Small intestine (tissue), 7 donors: ENCODE data around the gene NUDT9. TPM values are rescaled to one million over a fixed set of nuclear protein-coding genes. Genes with fewer than 3 reads are reported as not detected.
"Not testable (repeated sequence)": the region's sequence is repeated elsewhere in the genome, so short reads cannot be mapped to it uniquely, and the experiment has no call there.

Experiments
- DNase-seq, 2 donors: peaks; one replicate each; pipeline versions ENCODE4 v3.0.0 to v3.0.0-alpha.2; 2013
- FAIRE-seq: peaks from 2 replicates; lab custom pipeline; 2012; peaks lifted over from hg19 to GRCh38; lab: Jason Lieb, UNC
- H3K27ac ChIP-seq, 3 donors: one replicate each; pipeline ENCODE4 v1.5.1; 2013; ENCODE audit warnings: low read length in 2 of 3, mild to moderate bottlenecking in 2 of 3, control low read depth in 1 of 3, inconsistent platforms in 1 of 3, low read depth in 1 of 3, moderate library complexity in 1 of 3
- H3K27me3 ChIP-seq, 3 donors: one replicate each; pipeline ENCODE4 v1.6.1; 2013; ENCODE audit warnings: low read length in 3 of 3, inconsistent platforms in 1 of 3; ENCODE audit not compliant: control insufficient read depth in 3 of 3, insufficient read depth in 3 of 3
- H3K36me3 ChIP-seq, 3 donors: one replicate each; pipeline ENCODE4 v1.6.1; 2013; ENCODE audit warnings: low read length in 3 of 3, inconsistent platforms in 1 of 3, low read depth in 1 of 3, mild to moderate bottlenecking in 1 of 3, moderate library complexity in 1 of 3; ENCODE audit not compliant: control insufficient read depth in 3 of 3, insufficient read depth in 2 of 3
- H3K4me1 ChIP-seq, 3 donors: one replicate each; pipeline ENCODE4 v1.6.1; 2013; ENCODE audit warnings: low read length in 2 of 3, inconsistent platforms in 1 of 3, low read depth in 1 of 3, mild to moderate bottlenecking in 1 of 3, moderate library complexity in 1 of 3; ENCODE audit not compliant: control insufficient read depth in 3 of 3, insufficient read depth in 2 of 3
- H3K4me3 ChIP-seq, 3 donors: one replicate each; pipeline ENCODE4 v1.5.1; 2013; ENCODE audit warnings: low read length in 3 of 3, control low read depth in 1 of 3, inconsistent platforms in 1 of 3, low read depth in 1 of 3, mild to moderate bottlenecking in 1 of 3, moderate library complexity in 1 of 3
- H3K9me3 ChIP-seq, 2 donors: one replicate each; pipeline ENCODE4 v1.6.1; 2013; ENCODE audit warnings: low read depth in 1 of 2, low read length in 1 of 2; ENCODE audit not compliant: control insufficient read depth in 2 of 2, insufficient read depth in 1 of 2
- WGBS, 3 donors: extraction: QIAGEN DNeasy Blood & Tissue Kit; methylation state at CpG; one replicate each; pipeline ENCODE4 v1.1.7; 2013; 5-methylcytosine and 5-hydroxymethylcytosine counted together
- polyA plus RNA-seq, 4 donors: library from polyadenylated mRNA; stranded (reverse) in 3 of 4; unstranded in 1 of 4; fragments of 200-250 nt in 3 of 4; fragments of 120-200 nt in 1 of 4; gene quantifications; one replicate each; pipeline versions ENCODE4 v1.2.1 to v1.2.3, GENCODE V29; 2013
- donor health status: healthy with polysubstance abuse.
- donor health status: control.
- donor health status: control.
- donor health status: Bipolar disorder and iron deficiency.
- donor health status: healthy.

The NUDT9 gene
- polyA plus RNA-seq, 4 donors, result 62.7 to 89.0 (median 71.3) TPM

- H3K36me3 ChIP-seq, result peaks cover 0 to 15% (median 0%) of the 10 kb centered on the region in 3 donors
- no peaks in the 10 kb centered on the region for H3K27me3 ChIP-seq
- peak in 1 of 2 donors; percentile 90 for DNase-seq
- H3K9me3 ChIP-seq, result peaks cover 0 to 20% of the 10 kb centered on the region in 2 donors
- peaks cover 0 to 8% (median 3%) of the 10 kb centered on the region in 3 donors for H3K4me1 ChIP-seq
- no peak for FAIRE-seq
- H3K4me3 ChIP-seq, result peak overlapping the region in 1 of 3 donors; percentile 66
- WGBS, 3 donors, result 27 to 69% (median 62%) methylated on average over 3 of the region's 3 CpGs
- H3K27ac ChIP-seq, result peak overlapping the region; percentile 46 to 56 (median 52)
Measured at GRCh38 chr4:87387237-87387636, 35.1 kb upstream of the NUDT9 start.

- Histone ChIP-seq H3K27ac (peak overlapping the region in 2 of 3 donors; percentile 1 to 58), H3K36me3 (peaks cover 0 to 14% (median 0%) of the 10 kb centered on the region in 3 donors), H3K4me1 (peaks cover 0 to 8% (median under 1%) of the 10 kb centered on the region in 3 donors), H3K4me3 (peak overlapping the region; percentile 46 to 97 (median 66)), H3K27me3 (no peaks in the 10 kb centered on the region), H3K9me3 (peaks cover 0 to 16% of the 10 kb centered on the region in 2 donors)
- DNase-seq (peak in 1 of 2 donors; percentile 58), FAIRE-seq (no peak)
- WGBS, 3 donors, result 16 to 42% (median 28%) methylated on average over 3 of the region's 3 CpGs
Measured at GRCh38 chr4:87388901-87389300, 33.5 kb upstream of the NUDT9 start.

GRCh38 chr4:87390055-87390454 lies 32.3 kb upstream of the NUDT9 start:
- not testable (repeated sequence) for H3K27me3 ChIP-seq, H3K4me1 ChIP-seq, FAIRE-seq
- peak in 1 of 2 donors; percentile 45 for DNase-seq
- H3K4me3 ChIP-seq, result peak overlapping the region; percentile 46 to 97 (median 66)
- WGBS, 3 donors, result 11 to 48% (median 28%) methylated on average over 20 of the region's 20 CpGs
- H3K27ac ChIP-seq, result peak overlapping the region; percentile 67 to 100 (median 71)
- H3K36me3 ChIP-seq, result peaks cover 0 to 13% (median 0%) of the 10 kb centered on the region in 3 donors
- peaks cover 0 to 12% of the 10 kb centered on the region in 2 donors for H3K9me3 ChIP-seq

- Histone ChIP-seq H3K36me3 (peaks cover 0 to 11% (median 0%) of the 10 kb centered on the region in 3 donors), H3K9me3 (peaks cover 0 to 12% of the 10 kb centered on the region in 2 donors), H3K27me3 (no peaks in the 10 kb centered on the region), H3K4me1 (peaks cover 0 to 8% (median 0%) of the 10 kb centered on the region in 3 donors), H3K27ac (peak overlapping the region; percentile 79 to 100 (median 97)), H3K4me3 (peak overlapping the region; percentile 58 to 97 (median 66))
- FAIRE-seq (no peak), DNase-seq (no peak)
Measured at GRCh38 chr4:87390551-87390890, 31.9 kb upstream of the NUDT9 start.

GRCh38 chr4:87390891-87391575 lies 31.3 kb upstream of the NUDT9 start, which contains the start of gene HSD17B11:
Gene HSD17B11, minus strand, starts transcription at chr4:87391188. Its CDS starts 118 bp downstream, at chr4:87391070.
- Histone ChIP-seq H3K9me3 (peaks cover 0 to 12% of the 10 kb centered on the region in 2 donors), H3K36me3 (peaks cover 0 to 8% (median 0%) of the 10 kb centered on the region in 3 donors), H3K4me1 (peaks cover 0 to 8% (median 0%) of the 10 kb centered on the region in 3 donors), H3K27ac (peak within 1 kb of the TSS; percentile 79 to 100 (median 97)), H3K27me3 (no peaks in the 10 kb centered on the region), H3K4me3 (peak within 1 kb of the TSS; percentile 58 to 97 (median 66))
- no peak for FAIRE-seq
- peak; percentile 96 to 98 for DNase-seq
- 0 to 1% (median 0%) methylated on average over 32 of the region's 32 CpGs for WGBS, 3 donors

- peaks cover 0 to 4% (median 0%) of the 10 kb centered on the region in 3 donors for H3K36me3 ChIP-seq
- WGBS, 3 donors, result 6 to 14% (median 7%) methylated on average over 16 of the region's 16 CpGs
- DNase-seq (no peak), FAIRE-seq (no peak)
- peaks cover 0 to 9% of the 10 kb centered on the region in 2 donors for H3K9me3 ChIP-seq
- H3K4me1 ChIP-seq, result peaks cover 0 to 4% (median 0%) of the 10 kb centered on the region in 3 donors
- peak overlapping the region; percentile 58 to 97 (median 66) for H3K4me3 ChIP-seq
- no peaks in the 10 kb centered on the region for H3K27me3 ChIP-seq
- peak overlapping the region; percentile 79 to 100 (median 97) for H3K27ac ChIP-seq
Measured at GRCh38 chr4:87391576-87392054, 30.8 kb upstream of the NUDT9 start.

- FAIRE-seq (no peak), DNase-seq (no peak)
- Histone ChIP-seq H3K36me3 (no peaks in the 10 kb centered on the region), H3K9me3 (peaks cover 0 to 8% of the 10 kb centered on the region in 2 donors), H3K4me3 (no peak overlapping the region), H3K27ac (no peak overlapping the region), H3K27me3 (no peaks in the 10 kb centered on the region), H3K4me1 (peaks cover 0 to 4% (median 0%) of the 10 kb centered on the region in 3 donors)
- 62 to 69% (median 66%) methylated on average over 3 of the region's 3 CpGs for WGBS, 3 donors
Measured at GRCh38 chr4:87392183-87392582, 30.2 kb upstream of the NUDT9 start.

GRCh38 chr4:87395073-87395472 lies 27.3 kb upstream of the NUDT9 start:
- not testable (repeated sequence) for FAIRE-seq

More at GRCh38 chr4:87395073-87395472, 27.3 kb upstream of the NUDT9 start:
- not testable (repeated sequence) for H3K27ac ChIP-seq, H3K4me1 ChIP-seq, H3K27me3 ChIP-seq, H3K36me3 ChIP-seq, H3K4me3 ChIP-seq, H3K9me3 ChIP-seq, DNase-seq
- WGBS, 3 donors, result 88 to 92% (median 89%) methylated on average over 23 of the region's 23 CpGs
